Measurements from ENCODE around the gene MBTPS2.

DNA sequence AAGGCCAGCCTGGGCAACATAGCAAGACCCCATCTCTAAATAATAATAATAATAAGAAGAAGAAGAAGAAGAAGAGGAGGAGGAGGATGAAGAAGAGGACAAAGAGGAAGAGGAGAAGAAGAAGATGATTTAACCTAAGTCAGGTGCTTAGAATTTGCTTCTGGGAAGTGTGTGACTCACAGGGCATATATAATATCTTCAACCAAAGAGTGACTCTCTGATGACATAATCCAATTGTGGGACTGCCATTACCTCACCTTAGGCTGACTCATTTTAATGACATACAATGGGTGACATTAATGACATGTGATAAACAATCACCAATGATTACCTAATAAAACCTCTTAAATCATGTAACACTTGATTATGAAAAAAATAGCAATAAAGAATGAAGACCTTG is 32.7 kb upstream of the MBTPS2 start:
- TF ChIP-seq, protein P1, sequence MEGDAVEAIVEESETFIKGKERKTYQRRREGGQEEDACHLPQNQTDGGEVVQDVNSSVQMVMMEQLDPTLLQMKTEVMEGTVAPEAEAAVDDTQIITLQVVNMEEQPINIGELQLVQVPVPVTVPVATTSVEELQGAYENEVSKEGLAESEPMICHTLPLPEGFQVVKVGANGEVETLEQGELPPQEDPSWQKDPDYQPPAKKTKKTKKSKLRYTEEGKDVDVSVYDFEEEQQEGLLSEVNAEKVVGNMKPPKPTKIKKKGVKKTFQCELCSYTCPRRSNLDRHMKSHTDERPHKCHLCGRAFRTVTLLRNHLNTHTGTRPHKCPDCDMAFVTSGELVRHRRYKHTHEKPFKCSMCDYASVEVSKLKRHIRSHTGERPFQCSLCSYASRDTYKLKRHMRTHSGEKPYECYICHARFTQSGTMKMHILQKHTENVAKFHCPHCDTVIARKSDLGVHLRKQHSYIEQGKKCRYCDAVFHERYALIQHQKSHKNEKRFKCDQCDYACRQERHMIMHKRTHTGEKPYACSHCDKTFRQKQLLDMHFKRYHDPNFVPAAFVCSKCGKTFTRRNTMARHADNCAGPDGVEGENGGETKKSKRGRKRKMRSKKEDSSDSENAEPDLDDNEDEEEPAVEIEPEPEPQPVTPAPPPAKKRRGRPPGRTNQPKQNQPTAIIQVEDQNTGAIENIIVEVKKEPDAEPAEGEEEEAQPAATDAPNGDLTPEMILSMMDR (IDR thresholded peaks at IDR 0.05) = no peak
- TF ChIP-seq POLR2A (IDR thresholded peaks at IDR 0.05) = no peak

All from stomach (tissue), 4 donors.